Stimulated activated CD4-positive, alpha-beta T cell treated with anti-CD3 and anti-CD28 coated beads, Interleukin-12 subunit alpha, Interleukin-12 subunit beta, amount 100 ng/mL, for 24 hours (primary cell): ENCODE data around the gene NOL3.
"Not testable (repeated sequence)": the region's sequence is repeated elsewhere in the genome, so short reads cannot be mapped to it uniquely, and the experiment has no call there.

Experiments used
- DNase-seq, 2 experiments: peaks; one replicate each; pipeline ENCODE4 v3.0.0-alpha.2; 2020; ENCODE audit warnings: low read depth in 2 of 2

Gene NOL3

DNA sequence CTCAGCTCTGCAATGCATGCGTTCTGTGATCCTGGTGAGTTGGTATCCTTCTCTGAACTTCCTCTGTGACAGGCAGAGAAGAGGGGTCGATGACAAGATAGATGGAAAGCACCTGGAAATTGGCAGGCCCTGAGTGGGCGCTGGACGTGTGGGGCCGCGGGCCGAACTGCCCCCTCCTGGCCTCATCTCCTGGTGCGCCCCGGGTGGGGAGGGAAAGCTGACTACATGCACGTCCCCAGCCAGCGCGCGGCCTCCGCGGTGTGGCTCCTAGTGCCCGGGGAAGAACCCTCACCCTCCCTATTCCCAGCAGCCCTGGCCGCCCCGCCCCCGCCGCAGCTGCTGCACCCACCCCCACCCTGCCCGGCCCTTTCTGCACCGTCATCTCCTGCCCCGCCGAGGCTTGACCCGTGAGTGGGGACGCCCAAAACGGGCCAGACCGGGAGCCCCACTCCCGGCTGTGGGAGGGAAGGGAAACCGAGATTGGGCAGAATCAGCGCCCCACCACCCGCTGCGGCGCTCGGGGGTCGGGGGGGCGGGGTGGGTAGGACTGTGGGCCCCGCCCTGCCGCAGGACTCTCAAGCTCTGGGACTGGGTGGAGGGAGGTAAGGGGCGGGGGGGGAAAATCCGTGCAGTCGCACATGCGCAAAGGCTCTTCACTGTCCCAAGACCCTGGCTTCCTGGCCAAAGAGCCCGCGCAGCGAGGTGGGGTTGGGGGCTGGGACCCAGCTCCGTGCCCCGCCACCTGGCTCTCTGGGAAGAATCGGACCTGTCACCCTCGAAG is at the start of gene NOL3:
NOL3 (plus strand) TSS at position 371 of the 781 bp plus-strand sequence.
- no peak for DNase-seq

DNA sequence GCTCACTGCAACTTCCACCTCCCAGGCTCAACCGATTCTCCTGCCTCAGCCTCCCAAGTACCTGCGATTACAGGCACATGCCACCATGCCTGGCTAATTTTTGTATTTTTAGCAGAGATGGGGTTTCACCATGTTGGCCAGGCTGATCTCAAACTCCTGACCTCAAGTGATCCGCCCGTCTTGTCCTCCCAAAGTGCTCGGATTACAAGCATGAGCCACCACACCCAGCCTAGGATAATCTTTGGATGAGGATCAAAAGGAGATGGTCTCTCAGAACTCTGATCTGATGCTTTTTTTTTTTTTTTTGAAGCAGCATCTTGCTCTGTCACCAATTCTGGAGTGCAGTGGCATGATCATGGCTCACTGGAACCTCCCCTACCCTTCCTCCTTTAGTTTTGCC is 47.5 kb upstream of the NOL3 start:
- DNase-seq, result not testable (repeated sequence)

DNA sequence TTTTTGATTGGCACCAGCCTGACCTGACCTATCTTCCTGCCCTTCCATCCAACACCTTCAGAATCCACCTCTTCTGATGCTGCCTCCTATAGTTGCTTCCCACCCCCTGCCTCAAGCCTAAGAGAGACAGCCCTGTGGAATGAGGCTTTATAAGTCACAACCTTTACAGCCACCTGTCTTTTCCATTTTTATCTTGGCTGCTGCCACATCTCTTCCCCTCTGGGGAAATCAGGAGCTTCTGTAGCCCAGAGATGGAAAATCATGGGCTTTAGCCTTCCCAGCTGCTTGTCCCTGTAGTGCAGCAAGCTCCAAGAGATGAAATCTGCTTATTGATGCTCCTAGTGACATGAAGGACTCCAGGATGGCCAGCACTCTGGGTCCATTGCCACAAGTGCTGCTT is 41.9 kb upstream of the NOL3 start:
- DNase-seq, result no peak

DNA sequence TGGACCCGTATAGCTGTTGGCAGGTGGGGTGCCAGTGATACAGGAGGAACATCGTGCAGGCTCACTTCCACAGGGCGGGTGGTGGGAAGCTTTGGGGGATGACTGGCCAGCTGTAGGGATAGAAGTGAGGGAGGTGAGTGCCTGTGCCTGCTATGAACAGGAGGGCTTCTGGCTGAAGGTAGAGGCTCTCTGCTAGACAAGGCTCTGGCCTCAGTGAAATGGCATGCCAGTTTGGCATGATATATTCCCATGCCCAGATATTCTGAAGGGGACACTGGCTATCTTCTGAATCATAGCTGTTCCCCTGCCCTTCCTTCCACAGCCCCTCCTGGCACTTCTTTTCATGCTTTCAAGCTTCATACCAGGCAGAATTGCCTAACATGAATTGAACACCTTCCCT is 41.5 kb upstream of the NOL3 start:
- no peak for DNase-seq

DNA sequence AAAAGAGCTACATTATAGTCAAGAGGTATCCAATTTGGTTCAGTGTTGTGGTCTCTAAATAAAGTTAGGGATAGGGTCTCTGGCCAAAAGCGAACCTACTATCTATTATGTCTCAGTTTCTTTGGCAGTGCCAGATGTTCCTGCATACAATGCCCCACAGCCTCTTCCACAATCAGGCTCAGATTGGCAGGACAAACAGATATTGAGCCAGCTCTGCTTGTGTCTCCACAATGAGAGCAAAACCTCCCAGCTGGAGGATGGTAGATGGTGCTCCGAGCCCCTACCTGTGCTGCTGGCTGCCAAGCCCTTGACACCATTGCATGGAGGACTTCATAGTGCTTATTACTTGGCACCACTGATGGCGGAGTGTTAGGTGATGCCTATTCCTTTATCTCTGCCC is 40.9 kb upstream of the NOL3 start:
- DNase-seq, result no peak

DNA sequence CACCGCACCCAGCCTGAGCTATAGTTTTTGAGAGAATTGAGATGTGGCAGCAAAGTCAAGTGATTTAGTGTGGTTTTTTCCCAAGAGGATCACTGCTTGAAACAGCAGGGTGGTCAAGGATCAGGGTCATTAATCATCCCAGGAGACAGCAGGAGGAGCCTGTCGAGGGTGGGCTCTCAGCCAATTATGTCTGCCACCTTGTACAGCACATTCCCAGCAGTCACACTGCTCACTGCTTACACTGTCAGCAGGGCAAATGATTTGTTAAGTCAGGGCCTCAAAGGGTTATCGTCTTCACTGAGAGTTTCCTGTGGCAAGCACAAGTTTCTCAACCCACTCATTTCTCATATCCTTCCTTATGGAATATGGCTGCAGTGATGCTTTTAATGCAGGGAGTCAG is 32.7 kb upstream of the NOL3 start:
- DNase-seq, result no peak

DNA sequence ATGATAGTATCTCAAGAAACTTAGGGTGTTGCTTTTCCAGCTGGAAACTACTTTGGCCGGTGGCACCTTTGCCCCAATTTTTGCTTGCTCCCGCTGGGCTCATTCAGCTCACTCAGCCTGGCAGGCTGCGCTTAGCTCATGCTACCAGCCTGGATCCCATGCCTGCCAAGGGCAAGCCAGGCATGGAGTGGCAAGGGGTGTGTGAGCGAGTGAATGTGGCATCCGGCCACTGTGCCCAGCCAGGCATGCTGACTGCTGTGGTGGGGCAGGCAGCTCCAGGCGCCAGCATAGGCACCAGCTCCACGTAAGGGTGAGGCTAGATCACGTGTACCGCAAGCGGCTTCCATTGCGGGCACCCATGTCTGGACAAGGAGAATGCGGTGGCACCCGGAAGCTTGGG is 28.9 kb upstream of the NOL3 start:
- DNase-seq, result no peak

DNA sequence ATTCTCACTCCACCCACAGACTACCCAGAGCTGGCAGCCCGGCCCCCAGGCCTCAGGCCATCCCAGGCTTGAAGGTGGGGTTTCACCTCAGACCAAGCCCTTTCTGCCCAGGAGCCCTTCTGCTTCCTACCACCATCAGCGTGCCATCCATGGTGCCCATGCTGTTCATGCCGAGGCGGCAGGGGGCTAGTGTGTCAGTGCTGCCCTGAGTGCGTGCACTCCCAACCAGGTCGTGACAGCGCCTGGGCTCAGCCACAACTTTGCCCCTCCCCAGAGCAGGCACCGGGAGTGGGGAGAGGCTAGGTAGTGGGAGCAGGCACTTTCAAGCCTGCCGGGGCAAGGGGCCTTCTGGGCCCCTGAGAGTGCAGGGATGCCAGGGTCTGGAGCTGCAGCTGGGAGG is 28.0 kb upstream of the NOL3 start:
- no peak for DNase-seq

DNA sequence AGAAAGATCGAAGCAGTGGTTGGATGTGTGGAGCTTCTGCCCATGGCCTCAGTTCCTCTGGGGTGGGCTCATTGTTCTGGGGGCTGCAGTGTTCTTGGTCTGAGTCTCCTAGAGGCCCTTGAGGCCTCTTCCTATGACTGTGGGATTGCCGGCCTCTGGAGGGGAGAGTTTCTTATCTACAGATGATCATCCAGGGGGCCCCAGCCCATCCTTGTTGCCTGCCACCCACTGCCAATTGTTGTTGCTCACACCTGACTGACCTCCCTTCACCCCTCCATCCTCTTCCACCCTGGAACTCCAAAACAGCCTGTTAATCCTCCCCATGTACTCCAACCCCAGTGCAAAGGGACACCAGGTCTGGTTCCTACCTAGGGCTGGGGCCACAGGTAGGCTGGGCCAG is 25.4 kb upstream of the NOL3 start:
- DNase-seq, result no peak

DNA sequence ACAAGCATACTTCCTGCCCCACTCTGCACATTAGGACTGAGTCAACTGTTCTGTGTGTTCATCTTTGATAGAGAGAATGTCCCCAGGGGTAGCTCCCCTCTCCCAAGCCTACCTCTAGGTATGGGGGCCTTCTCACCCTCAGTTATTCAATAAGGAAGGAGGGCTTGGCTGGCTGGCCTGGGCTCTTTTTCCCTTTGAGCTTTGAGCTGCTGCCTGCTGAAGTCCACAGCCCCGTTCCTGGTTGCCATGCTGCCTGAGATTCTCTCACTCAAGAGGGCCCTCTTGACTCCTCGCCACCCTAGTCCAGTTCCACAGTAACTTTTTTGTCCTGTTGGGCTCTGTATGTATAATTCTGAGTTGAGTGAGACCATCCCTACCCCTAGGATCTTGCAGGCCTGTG is 24.6 kb upstream of the NOL3 start:
- no peak for DNase-seq

DNA sequence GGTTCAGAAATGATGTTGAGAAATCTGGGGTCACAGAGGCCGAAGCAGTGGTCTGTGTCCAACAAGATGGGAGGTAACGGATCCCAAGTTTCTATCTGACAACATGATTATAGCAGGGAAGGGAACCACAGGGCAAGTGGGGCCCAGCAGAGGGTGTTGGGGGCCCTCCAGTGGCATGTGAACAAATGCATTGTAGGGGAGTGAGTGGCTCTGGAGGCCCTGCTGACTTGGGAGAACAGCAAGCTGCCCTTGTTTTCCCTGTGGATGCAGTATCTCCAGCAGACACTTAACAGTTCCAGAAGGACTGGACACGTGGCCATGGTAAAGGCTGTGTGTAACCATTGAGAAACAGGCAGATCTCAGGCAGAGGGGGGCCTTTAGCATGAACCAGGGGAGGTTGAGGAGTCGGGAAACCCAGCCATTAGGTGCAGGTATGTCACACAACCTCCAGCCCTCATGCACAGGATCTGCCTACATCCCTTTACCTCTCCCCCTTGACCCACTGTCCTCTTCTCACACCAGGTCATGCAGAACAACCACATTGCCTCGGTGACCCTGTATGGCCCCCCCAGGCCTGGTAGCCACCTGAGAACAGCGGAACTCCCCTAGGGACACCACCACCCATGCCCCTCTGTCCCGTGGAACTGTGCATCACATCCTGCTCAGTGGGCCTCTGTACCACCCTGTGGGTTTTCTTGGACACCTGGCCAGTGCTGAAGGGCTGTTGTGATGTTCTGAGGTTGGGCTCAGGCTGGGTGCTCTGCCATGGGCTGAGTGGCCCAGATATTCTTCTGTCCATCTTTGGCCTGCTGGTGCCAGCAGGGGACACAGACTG is 23.6 kb upstream of the NOL3 start:
- DNase-seq, result no peak

DNA sequence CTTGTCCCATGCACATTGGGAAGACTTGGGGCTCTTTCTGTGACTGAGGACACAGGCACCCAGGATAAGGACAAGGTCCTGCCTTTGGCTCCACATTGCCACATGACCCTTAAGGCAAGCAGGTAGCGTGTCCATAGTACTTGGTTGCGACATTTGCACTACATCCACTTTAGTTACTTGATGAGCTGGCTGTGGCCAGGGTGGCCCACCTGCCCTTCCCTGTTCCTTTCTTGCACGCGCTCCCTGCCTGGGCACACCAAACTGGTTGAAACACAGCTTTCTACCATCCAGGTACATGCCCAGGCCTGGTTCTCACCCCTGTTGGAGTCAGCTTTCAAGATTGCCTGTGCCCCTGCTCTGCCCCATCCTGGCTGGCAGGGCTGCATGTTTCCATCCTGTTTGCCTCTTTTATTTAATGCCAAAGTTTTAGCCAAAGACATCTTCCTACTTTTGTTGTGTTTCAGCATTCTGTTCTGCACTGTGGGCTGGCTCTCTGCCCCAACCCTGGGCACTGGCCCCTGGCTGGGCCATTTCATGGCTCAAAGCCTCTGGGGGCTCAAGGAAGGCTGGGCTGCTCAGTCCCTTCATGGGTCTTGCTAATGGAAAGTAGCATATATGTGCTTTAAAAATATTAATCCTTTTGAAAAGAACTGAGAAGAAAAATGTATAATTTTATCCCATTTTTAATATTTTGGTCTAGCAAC is 22.7 kb upstream of the NOL3 start:
- DNase-seq, result no peak

DNA sequence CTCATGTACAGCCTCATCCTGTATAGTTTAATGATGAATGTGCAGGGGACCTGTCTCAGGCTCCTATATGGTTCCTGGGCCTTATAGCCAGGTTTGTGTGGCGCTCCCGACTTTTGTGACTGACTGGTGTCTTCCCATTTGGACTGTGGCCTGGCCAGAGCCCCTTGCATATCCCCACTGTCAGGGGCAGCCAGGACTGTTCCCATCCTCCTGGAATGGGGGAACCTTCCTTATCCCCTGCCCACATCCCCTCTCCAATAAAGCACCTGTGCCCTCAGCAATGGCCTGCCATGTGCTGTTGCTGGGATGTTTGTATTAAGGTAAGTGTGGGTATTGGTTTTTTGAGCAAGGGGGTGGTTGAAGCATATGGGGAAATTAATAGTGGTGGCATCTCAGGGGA is 22.1 kb upstream of the NOL3 start:
- no peak for DNase-seq

DNA sequence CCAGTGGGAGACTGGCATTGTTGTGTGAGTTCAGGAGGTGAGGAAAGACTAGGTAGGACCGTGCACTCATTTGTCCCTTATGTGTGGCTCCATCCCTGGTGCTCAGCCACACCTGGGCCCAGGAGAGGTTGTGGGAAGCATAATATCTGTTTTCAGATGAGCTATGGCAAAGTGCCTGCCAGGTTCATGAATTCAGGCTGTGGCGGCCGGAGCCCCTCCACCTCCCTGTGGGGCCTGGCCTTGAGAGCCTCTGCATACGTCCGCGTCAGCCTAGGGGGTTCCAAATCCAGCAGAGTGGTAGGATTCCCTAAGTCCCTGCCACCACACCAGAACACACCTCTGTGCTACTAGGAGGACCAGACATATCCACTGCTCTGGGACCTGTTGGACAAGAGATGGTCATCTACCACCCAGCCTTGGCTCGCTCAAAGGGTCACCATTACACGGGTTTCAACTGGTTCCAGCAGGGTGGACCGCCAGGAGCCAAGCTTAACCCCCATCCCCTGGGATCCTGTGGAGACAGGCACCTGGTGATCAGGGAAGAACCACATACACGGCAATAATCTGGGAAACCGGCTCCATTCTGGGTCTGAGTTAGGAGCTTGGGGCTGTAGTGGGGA is 21.6 kb upstream of the NOL3 start:
- DNase-seq, result no peak

DNA sequence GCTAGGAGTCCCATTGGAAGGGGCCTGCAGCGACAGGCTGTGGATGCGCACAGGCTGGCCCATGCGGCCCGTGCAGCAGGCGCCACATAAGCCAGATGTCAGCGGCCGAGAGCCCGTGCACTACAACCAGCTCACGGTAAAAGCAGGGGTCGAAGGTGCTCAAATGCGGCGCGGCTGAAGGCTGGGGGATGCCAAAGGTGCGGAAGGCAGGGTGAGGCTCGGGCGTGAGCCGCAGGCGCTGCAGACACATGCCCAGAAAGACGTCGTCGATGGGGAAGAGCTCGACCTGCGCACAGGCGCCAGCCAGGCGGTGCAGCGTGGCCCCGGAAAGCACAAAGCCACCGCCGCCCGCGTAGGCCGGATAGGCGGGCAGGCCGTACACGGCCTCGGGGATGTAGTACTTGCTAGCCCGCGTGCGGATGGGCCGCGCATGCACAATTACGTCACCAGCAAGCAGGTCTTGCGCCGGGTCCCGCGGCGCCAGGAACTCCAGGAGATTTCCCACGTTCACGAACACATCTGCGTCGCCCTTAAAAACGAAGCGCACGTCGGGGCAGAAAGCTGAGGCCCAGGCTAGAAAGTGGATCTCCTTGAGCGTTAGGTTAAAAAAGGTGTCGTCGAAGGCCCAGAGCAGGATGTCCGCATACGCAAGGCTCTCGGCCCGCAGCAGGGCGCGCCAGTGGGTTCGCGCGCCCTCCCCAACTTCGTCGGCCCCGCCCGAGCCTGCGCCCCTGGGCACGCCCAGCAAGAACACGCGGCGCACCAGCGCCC is 20.9 kb upstream of the NOL3 start:
- DNase-seq, result no peak

DNA sequence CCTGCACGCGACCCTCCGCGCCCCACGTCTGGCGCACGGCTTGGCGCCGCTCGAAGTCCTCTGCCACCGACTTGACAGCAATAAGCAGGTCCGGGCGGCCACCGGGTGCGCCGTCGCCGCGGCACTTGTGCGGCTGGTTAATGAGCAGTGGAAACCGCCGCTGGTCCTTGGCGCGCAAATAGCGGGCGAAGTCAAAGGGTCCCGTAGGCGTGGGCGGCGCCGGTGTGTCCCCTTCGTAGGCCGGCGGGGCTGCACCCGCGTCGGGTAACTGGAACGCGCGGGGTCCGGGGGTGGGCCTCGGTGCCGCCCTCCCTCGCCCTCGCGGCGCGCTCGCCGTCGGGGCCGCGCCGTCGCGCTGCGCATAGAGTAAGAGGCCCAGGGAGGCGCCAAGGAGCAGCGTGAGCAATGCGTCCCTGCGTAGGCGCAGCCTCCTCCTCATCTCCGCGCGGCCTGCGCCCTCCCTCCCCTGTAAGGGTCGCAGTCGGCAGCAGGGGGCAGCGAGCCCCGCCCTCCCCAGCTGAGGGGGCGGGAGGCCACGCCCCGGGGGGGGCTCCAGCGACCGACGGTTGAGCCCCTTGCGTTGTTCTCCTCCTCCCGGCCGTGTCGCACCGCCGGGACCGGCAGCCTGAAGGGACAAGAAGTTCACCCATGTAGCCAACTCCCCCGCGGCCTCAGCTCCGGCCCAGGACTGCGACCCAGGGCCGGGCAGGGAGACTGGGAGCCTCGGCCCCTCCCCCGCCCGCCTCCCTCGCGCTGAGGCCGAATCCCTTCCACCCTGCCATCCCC is 20.1 kb upstream of the NOL3 start:
- peak in 1 of 2 experiments; percentile 32 for DNase-seq

DNA sequence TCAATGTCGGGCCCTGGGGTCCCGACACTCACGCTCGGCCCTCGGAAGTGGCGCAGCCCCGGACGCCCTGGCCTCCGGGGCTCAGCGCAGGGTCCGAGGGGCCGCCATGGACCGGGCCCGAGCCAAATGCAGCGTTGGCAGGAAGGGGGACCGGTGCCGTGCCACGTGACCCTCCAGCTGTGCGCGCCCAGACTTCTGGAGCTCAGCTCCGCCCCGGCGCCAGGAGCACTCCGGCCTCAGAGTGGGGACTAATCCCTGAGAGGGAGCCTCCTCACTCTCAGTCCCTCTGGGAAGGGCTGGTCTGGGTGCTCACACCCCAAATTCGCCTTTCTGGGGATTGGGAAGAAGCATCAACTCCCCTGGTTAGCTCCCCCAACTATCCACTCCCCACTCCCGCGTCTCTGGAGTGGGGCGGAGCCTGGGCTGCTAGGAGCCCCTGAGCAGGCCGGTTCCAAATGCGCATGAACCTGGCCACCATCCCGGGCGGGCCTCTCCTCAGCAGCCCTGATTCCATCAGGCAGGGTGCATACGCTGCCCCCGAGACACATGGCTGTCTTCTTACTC is 19.4 kb upstream of the NOL3 start, which contains the start of gene B3GNT9:
B3GNT9 (minus strand) TSS at position 166 of the 564 bp plus-strand sequence. CDS start 513 bp downstream, outside the sequence.
- peak in 1 of 2 experiments; percentile 33 for DNase-seq

DNA sequence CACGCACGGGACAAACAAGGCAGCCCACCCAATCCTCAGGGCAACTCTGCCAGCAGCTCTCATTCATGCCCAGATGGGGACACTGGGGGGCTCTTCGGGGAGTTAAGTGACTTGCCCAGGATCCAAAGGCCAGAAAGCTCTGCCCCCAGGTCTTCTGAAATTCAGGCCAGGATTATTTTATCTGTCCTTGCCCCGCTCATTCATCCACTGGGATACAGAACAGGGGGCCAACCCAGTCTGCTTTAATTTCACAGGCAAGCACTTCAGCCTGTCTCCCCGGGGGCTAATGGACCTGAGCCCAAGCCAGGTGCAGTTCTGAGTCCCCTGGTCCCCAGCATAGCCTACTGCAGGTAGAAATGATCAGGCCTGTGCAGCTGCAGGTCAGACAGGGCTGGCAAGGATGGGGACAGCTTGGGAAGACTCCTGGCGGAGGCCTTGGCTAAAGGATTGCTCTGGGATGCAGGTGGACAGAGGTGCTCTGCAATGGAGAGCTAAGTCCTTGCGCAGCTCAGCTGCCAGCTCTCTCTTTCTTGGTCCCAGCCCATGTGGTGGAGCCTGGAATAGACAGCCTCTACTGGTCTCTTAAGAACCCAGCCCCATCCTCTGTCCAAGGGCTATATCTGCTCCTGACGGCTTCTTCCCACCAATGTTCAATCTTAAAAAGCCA is 18.8 kb upstream of the NOL3 start:
- no peak for DNase-seq

DNA sequence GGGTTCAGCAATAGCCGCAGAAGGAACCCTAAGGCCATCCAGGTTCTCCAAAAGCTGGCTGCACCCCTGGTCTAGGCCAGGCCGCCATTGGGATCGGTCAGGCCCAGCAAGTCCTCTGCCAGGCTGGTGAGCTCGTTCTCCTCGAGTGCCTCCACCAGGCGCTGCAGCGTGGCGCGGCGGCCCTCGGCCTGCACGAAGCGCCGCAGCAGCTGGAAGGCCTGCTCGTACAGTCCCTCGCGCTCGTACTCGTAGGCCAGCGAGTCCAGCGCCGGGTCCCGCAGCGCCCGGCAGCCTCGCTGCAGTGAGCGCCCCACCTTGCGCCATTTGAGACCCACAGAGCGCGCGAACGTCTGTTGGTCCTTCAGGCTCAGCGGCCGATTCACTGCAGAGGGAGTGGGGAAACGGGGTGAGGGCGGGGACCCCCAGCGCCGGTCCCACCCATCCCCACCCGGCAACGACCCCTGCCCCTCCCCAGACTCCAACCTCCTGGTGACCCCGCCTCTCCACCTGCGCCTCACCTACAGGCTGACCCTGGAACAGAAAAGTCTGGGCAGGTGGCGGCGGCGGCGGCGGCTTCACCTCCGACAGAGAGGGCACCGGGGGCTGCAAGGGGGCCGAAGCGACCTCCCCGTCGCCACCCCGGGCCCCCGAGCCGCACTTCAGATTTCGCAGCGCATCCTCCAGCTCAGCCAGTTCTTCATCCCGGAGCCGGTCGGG is 15.6 kb upstream of the NOL3 start:
- no peak for DNase-seq
